GM12873 (cell line): ENCODE data around the gene MFAP4.

Experiments
- CTCF ChIP-seq: IDR thresholded peaks from 2 replicates; pipeline ENCODE4 v1.5.1; 2012; ENCODE audit warnings: low read depth, mild to moderate bottlenecking, moderate library complexity, low read length, control low read depth; ENCODE audit not compliant: insufficient read depth; ENCODE audit errors: missing control alignments

The MFAP4 gene

GRCh38 chr17:19383681-19384470 lies 3.1 kb downstream of the MFAP4 start:
- TF ChIP-seq CTCF = no peak

GRCh38 chr17:19382531-19383444 lies 4.2 kb downstream of the MFAP4 start:
- TF ChIP-seq CTCF = no peak

- TF ChIP-seq CTCF = no peak
Measured at GRCh38 chr17:19381741-19382444, 5.1 kb downstream of the MFAP4 start.

- no peak for TF ChIP-seq CTCF
Measured at GRCh38 chr17:19381361-19381740, 5.6 kb downstream of the MFAP4 start.

GRCh38 chr17:19380481-19381301 lies 6.3 kb downstream of the MFAP4 start:
- no peak for TF ChIP-seq CTCF

- no peak for TF ChIP-seq CTCF
Measured at GRCh38 chr17:19379361-19380065, 7.5 kb downstream of the MFAP4 start.
